Liver (tissue), 3 donors: ENCODE data around the gene C11orf21.

Experiments
- JUND ChIP-seq, 2 donors: IDR thresholded peaks; 2 replicates each; pipeline ENCODE4 v1.6.1; 2016; ENCODE audit warnings: antibody characterized with exemption in 2 of 2
- TAF1 ChIP-seq: conservative IDR thresholded peaks from 2 replicates; pipeline ENCODE4 v1.6.1; 2016; ENCODE audit warnings: antibody characterized with exemption, mild to moderate bottlenecking
- TF ChIP-seq, protein P1 (sequence below): fragments of 150-350 bp; IDR thresholded peaks from 2 replicates; pipeline ENCODE4 v1.5.1; 2017; ENCODE audit warnings: improper control_type of control experiment, low read depth, low read length; ENCODE audit not compliant: missing input control
- TF ChIP-seq, protein P2 (sequence below): IDR thresholded peaks from 2 replicates; pipeline ENCODE4 v1.6.1; 2016; ENCODE audit warnings: antibody characterized with exemption
- TF ChIP-seq, protein P3 (sequence below): IDR thresholded peaks from 2 replicates; pipeline ENCODE4 v1.6.1; 2016; ENCODE audit warnings: antibody characterized with exemption
- TF ChIP-seq, protein P4 (sequence below): IDR thresholded peaks from 2 replicates; pipeline ENCODE4 v1.6.1; 2016; ENCODE audit warnings: antibody characterized with exemption, mild to moderate bottlenecking
- TF ChIP-seq, protein P5 (sequence below): IDR thresholded peaks from 2 replicates; pipeline ENCODE4 v1.6.1; 2016; ENCODE audit warnings: antibody characterized with exemption
- donor health status: healthy.
- donor health status: healthy.

DNA sequence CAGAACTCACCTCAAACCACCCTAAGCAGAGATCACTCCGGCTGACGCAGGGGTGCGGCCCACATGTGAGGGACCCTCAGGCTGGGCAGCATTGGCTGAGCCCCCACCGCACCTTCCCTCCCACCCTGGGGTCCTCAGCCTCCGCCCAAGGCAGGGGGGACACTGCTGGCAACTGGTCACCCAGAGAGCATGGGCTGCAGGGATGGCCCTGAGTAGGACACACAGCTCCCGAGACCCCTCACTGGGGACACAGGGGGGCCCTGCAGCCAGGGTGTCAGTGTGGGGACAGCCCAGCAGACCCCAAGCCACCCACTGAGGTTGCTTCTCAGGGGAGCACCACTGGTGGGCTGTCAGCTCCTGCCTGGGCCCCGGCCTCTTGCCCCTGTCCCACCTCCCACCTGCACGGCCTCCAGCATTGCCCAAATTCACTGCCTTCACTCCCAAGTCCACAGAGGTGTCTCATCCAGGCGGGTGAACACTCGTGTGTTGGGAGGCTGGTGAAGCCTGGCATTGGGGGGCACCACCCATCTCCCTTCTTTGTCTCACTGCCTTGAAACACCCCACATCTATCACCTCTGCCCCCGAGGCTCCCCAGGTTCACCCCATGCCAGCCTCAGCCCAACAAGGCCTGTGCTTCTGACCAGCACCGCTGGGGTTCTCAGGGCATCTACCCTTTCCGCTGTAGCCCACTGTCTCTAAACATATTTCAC, 4.7 kb downstream of the C11orf21 start:
- TF ChIP-seq, protein P1, sequence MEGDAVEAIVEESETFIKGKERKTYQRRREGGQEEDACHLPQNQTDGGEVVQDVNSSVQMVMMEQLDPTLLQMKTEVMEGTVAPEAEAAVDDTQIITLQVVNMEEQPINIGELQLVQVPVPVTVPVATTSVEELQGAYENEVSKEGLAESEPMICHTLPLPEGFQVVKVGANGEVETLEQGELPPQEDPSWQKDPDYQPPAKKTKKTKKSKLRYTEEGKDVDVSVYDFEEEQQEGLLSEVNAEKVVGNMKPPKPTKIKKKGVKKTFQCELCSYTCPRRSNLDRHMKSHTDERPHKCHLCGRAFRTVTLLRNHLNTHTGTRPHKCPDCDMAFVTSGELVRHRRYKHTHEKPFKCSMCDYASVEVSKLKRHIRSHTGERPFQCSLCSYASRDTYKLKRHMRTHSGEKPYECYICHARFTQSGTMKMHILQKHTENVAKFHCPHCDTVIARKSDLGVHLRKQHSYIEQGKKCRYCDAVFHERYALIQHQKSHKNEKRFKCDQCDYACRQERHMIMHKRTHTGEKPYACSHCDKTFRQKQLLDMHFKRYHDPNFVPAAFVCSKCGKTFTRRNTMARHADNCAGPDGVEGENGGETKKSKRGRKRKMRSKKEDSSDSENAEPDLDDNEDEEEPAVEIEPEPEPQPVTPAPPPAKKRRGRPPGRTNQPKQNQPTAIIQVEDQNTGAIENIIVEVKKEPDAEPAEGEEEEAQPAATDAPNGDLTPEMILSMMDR, result no peak
- TF ChIP-seq, protein P2, sequence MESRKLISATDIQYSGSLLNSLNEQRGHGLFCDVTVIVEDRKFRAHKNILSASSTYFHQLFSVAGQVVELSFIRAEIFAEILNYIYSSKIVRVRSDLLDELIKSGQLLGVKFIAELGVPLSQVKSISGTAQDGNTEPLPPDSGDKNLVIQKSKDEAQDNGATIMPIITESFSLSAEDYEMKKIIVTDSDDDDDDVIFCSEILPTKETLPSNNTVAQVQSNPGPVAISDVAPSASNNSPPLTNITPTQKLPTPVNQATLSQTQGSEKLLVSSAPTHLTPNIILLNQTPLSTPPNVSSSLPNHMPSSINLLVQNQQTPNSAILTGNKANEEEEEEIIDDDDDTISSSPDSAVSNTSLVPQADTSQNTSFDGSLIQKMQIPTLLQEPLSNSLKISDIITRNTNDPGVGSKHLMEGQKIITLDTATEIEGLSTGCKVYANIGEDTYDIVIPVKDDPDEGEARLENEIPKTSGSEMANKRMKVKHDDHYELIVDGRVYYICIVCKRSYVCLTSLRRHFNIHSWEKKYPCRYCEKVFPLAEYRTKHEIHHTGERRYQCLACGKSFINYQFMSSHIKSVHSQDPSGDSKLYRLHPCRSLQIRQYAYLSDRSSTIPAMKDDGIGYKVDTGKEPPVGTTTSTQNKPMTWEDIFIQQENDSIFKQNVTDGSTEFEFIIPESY, result no peak
- TF ChIP-seq, protein P3, sequence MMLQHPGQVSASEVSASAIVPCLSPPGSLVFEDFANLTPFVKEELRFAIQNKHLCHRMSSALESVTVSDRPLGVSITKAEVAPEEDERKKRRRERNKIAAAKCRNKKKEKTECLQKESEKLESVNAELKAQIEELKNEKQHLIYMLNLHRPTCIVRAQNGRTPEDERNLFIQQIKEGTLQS, result no peak
- TF ChIP-seq, protein P4, sequence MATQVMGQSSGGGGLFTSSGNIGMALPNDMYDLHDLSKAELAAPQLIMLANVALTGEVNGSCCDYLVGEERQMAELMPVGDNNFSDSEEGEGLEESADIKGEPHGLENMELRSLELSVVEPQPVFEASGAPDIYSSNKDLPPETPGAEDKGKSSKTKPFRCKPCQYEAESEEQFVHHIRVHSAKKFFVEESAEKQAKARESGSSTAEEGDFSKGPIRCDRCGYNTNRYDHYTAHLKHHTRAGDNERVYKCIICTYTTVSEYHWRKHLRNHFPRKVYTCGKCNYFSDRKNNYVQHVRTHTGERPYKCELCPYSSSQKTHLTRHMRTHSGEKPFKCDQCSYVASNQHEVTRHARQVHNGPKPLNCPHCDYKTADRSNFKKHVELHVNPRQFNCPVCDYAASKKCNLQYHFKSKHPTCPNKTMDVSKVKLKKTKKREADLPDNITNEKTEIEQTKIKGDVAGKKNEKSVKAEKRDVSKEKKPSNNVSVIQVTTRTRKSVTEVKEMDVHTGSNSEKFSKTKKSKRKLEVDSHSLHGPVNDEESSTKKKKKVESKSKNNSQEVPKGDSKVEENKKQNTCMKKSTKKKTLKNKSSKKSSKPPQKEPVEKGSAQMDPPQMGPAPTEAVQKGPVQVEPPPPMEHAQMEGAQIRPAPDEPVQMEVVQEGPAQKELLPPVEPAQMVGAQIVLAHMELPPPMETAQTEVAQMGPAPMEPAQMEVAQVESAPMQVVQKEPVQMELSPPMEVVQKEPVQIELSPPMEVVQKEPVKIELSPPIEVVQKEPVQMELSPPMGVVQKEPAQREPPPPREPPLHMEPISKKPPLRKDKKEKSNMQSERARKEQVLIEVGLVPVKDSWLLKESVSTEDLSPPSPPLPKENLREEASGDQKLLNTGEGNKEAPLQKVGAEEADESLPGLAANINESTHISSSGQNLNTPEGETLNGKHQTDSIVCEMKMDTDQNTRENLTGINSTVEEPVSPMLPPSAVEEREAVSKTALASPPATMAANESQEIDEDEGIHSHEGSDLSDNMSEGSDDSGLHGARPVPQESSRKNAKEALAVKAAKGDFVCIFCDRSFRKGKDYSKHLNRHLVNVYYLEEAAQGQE, result no peak
- TF ChIP-seq JUND (IDR thresholded peaks at IDR 0.05), result no peak
- TF ChIP-seq TAF1, result no peak
- TF ChIP-seq, protein P5, sequence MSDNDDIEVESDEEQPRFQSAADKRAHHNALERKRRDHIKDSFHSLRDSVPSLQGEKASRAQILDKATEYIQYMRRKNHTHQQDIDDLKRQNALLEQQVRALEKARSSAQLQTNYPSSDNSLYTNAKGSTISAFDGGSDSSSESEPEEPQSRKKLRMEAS, result no peak
